H1 (cell line): ENCODE measurements around the gene ZNF611. TPM values are rescaled to one million over a fixed set of nuclear protein-coding genes. Genes with fewer than 3 reads are reported as not detected.

Experiments
- CTCF ChIA-PET: fragments of 300-600 bp; sonication (Branson Sonifier 250); formaldehyde crosslinking; loops from one replicate; lab custom pipeline; 2021; ENCODE audit not compliant: partially characterized antibody; lab: Charles Lee
- POLR2A ChIA-PET: fragments of 300-600 bp; sonication (Branson Sonifier 250); formaldehyde crosslinking; loops from one replicate; lab custom pipeline; 2021; ENCODE audit warnings: inconsistent platforms; ENCODE audit not compliant: partially characterized antibody; lab: Charles Lee
- DNase-seq, 2 experiments: peaks; one replicate each; pipeline versions ENCODE4 v3.0.0 to v3.0.0-alpha.2; 2010 to 2022; ENCODE audit warnings: low spot score in 2 of 2, low read depth in 1 of 2, mixed read lengths in 1 of 2
- FAIRE-seq: peaks from 2 replicates; lab custom pipeline; 2011; peaks lifted over from hg19 to GRCh38; lab: Jason Lieb, UNC
- H2AFZ ChIP-seq: 2 replicates; pipeline ENCODE4 v1.8.1; 2012; ENCODE audit warnings: low read length, inconsistent platforms
- H2AK5ac ChIP-seq: 2 replicates; pipeline ENCODE4 v1.6.1; 2013; ENCODE audit warnings: low read depth, low read length
- H2BK120ac ChIP-seq: replicated peaks from 2 replicates; pipeline ENCODE3; 2013; ENCODE audit warnings: low read depth, low read length, inconsistent platforms
- H2BK12ac ChIP-seq: 2 replicates; pipeline ENCODE4 v1.6.1; 2013; ENCODE audit warnings: low read depth, low read length
- H2BK15ac ChIP-seq: 2 replicates; pipeline ENCODE4 v1.6.1; 2013; ENCODE audit warnings: low read length
- H2BK20ac ChIP-seq: 2 replicates; pipeline ENCODE4 v1.6.1; 2013; ENCODE audit warnings: low read length
- H2BK5ac ChIP-seq: 2 replicates; pipeline ENCODE4 v1.6.1; 2013; ENCODE audit warnings: low read depth, low read length
- H3K14ac ChIP-seq: 2 replicates; pipeline ENCODE4 v1.6.1; 2013; ENCODE audit warnings: inconsistent platforms; ENCODE audit not compliant: insufficient read length
- H3K18ac ChIP-seq: 2 replicates; pipeline ENCODE4 v1.6.1; 2013; ENCODE audit warnings: low read length; ENCODE audit errors: extremely low read depth
- H3K23ac ChIP-seq: 2 replicates; pipeline ENCODE4 v1.6.1; 2013; ENCODE audit warnings: inconsistent platforms; ENCODE audit not compliant: insufficient read length
- H3K23me2 ChIP-seq: 2 replicates; pipeline ENCODE4 v1.6.1; 2013; ENCODE audit warnings: low read depth, low read length
- H3K27ac ChIP-seq: 2 replicates; pipeline ENCODE4 v1.6.1; 2011; ENCODE audit warnings: low read depth, low read length, inconsistent platforms
- H3K27me3 ChIP-seq, 4 experiments: replicated peaks in 1 of 4; 1 replicate in 1 of 4; 2 replicates in 3 of 4; pipeline versions ENCODE4 v1.6.1 to v1.8.1; 2011 to 2013; ENCODE audit warnings: low read length in 3 of 4, mild to moderate bottlenecking in 3 of 4, inconsistent platforms in 2 of 4, mixed read lengths in 2 of 4, moderate library complexity in 1 of 4; ENCODE audit not compliant: control insufficient read depth in 3 of 4, insufficient read depth in 3 of 4; ENCODE audit errors: extremely low read depth in 1 of 4
- H3K36me3 ChIP-seq, 4 experiments: 2 replicates each; pipeline versions ENCODE4 v1.6.1 to v1.8.1; 2011 to 2013; ENCODE audit warnings: mild to moderate bottlenecking in 4 of 4, low read length in 3 of 4, moderate library complexity in 2 of 4, control low read depth in 1 of 4, inconsistent platforms in 1 of 4; ENCODE audit not compliant: insufficient read depth in 4 of 4, control insufficient read depth in 2 of 4
- H3K4ac ChIP-seq: replicated peaks from 2 replicates; pipeline ENCODE3; 2013; ENCODE audit warnings: low read length, low read depth, mixed read lengths, inconsistent platforms; ENCODE audit not compliant: insufficient read length
- H3K4me1 ChIP-seq, 4 experiments: replicated peaks in 1 of 4; 1 replicate in 1 of 4; 2 replicates in 3 of 4; pipeline versions ENCODE4 v1.6.1 to v1.8.1; 2011 to 2013; ENCODE audit warnings: low read length in 3 of 4, inconsistent platforms in 2 of 4, mixed read lengths in 1 of 4; ENCODE audit not compliant: insufficient read depth in 4 of 4, control insufficient read depth in 3 of 4
- H3K4me2 ChIP-seq, 2 experiments: 2 replicates each; pipeline versions ENCODE4 v1.6.1 to v1.8.1; 2011 to 2013; ENCODE audit warnings: low read depth in 2 of 2, low read length in 2 of 2, control low read depth in 1 of 2, inconsistent platforms in 1 of 2, mild to moderate bottlenecking in 1 of 2; ENCODE audit not compliant: insufficient read depth in 1 of 2
- H3K4me3 ChIP-seq, 4 experiments: fragments of 200-600, 300-600 bp in 1 of 4; sonication (generic), shearing (Covaris generic), sonication (Bioruptor Twin) in 1 of 4; 2 replicates each; pipeline versions ENCODE4 v1.5.1 to v1.8.1; 2011 to 2016; ENCODE audit warnings: low read length in 4 of 4, low read depth in 3 of 4, control low read depth in 2 of 4, inconsistent platforms in 2 of 4, mild to moderate bottlenecking in 2 of 4, mixed read lengths in 1 of 4, moderate library complexity in 1 of 4; ENCODE audit not compliant: insufficient read depth in 2 of 4; ENCODE audit errors: extremely low read depth in 1 of 4
- H3K56ac ChIP-seq: replicated peaks from 2 replicates; pipeline ENCODE3; 2013; ENCODE audit warnings: low read depth, mild to moderate bottlenecking, mixed read lengths, low read length, inconsistent platforms; ENCODE audit not compliant: insufficient read length
- H3K79me1 ChIP-seq: 2 replicates; pipeline ENCODE4 v1.6.1; 2013; ENCODE audit warnings: low read depth, low read length, control low read depth
- H3K79me2 ChIP-seq, 2 experiments: 2 replicates each; pipeline versions ENCODE4 v1.6.1 to v1.8.1; 2012 to 2013; ENCODE audit warnings: low read length in 2 of 2, mild to moderate bottlenecking in 2 of 2, inconsistent platforms in 1 of 2; ENCODE audit not compliant: insufficient read depth in 2 of 2, control insufficient read depth in 1 of 2
- H3K9ac ChIP-seq, 4 experiments: replicated peaks in 1 of 4; 1 replicate in 1 of 4; 2 replicates in 3 of 4; pipeline versions ENCODE4 v1.6.1 to v1.8.1; 2011 to 2013; ENCODE audit warnings: low read depth in 3 of 4, low read length in 3 of 4, control low read depth in 2 of 4, mild to moderate bottlenecking in 2 of 4, moderate library complexity in 2 of 4, inconsistent platforms in 1 of 4; ENCODE audit errors: extremely low read depth in 1 of 4
- H3K9me3 ChIP-seq, 2 experiments: 2 replicates each; pipeline versions ENCODE4 v1.6.1 to v1.8.1; 2012 to 2013; ENCODE audit warnings: mild to moderate bottlenecking in 2 of 2, moderate library complexity in 2 of 2, control low read depth in 1 of 2, inconsistent platforms in 1 of 2, low read depth in 1 of 2, low read length in 1 of 2, mixed read lengths in 1 of 2; ENCODE audit not compliant: insufficient read depth in 2 of 2
- H4K20me1 ChIP-seq, 2 experiments: replicated peaks in 1 of 2; 2 replicates each; pipeline versions ENCODE3 to v1.8.1; 2011 to 2013; ENCODE audit warnings: inconsistent platforms in 2 of 2, low read length in 2 of 2, mild to moderate bottlenecking in 1 of 2; ENCODE audit not compliant: insufficient read depth in 2 of 2, control insufficient read depth in 1 of 2
- H4K5ac ChIP-seq: 2 replicates; pipeline ENCODE4 v1.6.1; 2013; ENCODE audit warnings: low read length, low read depth, mixed read lengths, inconsistent platforms; ENCODE audit not compliant: insufficient read length
- H4K8ac ChIP-seq: 2 replicates; pipeline ENCODE4 v1.8.0; 2013; ENCODE audit warnings: mild to moderate bottlenecking, moderate library complexity, low read length, inconsistent platforms; ENCODE audit not compliant: insufficient read depth; ENCODE audit errors: extremely low read depth
- H4K91ac ChIP-seq: replicated peaks from 2 replicates; pipeline ENCODE3; 2013; ENCODE audit warnings: low read length, mixed read lengths, inconsistent platforms; ENCODE audit not compliant: insufficient read length
- ATF3 ChIP-seq: IDR thresholded peaks from 2 replicates; pipeline ENCODE4 v1.6.1; 2011; ENCODE audit warnings: low read depth, mild to moderate bottlenecking, low read length; ENCODE audit not compliant: insufficient read depth
- BCL11A ChIP-seq, 2 experiments: IDR thresholded peaks; one replicate each; pipeline ENCODE4 v1.6.1; 2011; ENCODE audit warnings: low read depth in 2 of 2, low read length in 2 of 2, mild to moderate bottlenecking in 2 of 2
- BRCA1 ChIP-seq: IDR thresholded peaks from 2 replicates; pipeline ENCODE4 v1.6.1; 2012; ENCODE audit warnings: low read depth, low read length, improper control_type of control experiment
- GABPA ChIP-seq: IDR thresholded peaks from 2 replicates; pipeline ENCODE4 v1.6.1; 2011; ENCODE audit warnings: mild to moderate bottlenecking, low read length, moderate library complexity, borderline replicate concordance; ENCODE audit not compliant: insufficient read depth
- GTF2F1 ChIP-seq: IDR thresholded peaks from 2 replicates; pipeline ENCODE4 v1.6.1; 2012; ENCODE audit warnings: low read depth, low read length, improper control_type of control experiment, borderline replicate concordance
- HDAC6 ChIP-seq: IDR thresholded peaks from one replicate; pipeline ENCODE4 v1.7.1; 2012; ENCODE audit warnings: low read depth, mild to moderate bottlenecking, inconsistent platforms, low read length, moderate library complexity
- JUND ChIP-seq: IDR thresholded peaks from 2 replicates; pipeline ENCODE4 v1.6.1; 2011; ENCODE audit warnings: mild to moderate bottlenecking, improper control_type of control experiment, low read length
- KDM4A ChIP-seq: IDR thresholded peaks from one replicate; pipeline ENCODE4 v1.7.1; 2012; ENCODE audit warnings: low read depth, mild to moderate bottlenecking, moderate library complexity, low read length, inconsistent platforms; ENCODE audit not compliant: severe bottlenecking
- MAFK ChIP-seq: IDR thresholded peaks from 2 replicates; pipeline ENCODE4 v1.6.1; 2012; ENCODE audit warnings: low read depth, mild to moderate bottlenecking, improper control_type of control experiment, low read length
- NANOG ChIP-seq: IDR thresholded peaks from 2 replicates; pipeline ENCODE4 v1.6.1; 2011; ENCODE audit warnings: low read length, low read depth, mild to moderate bottlenecking, inconsistent platforms; ENCODE audit not compliant: insufficient read depth, poor library complexity, severe bottlenecking
- NRF1 ChIP-seq: IDR thresholded peaks from 2 replicates; pipeline ENCODE4 v1.6.1; 2011; ENCODE audit warnings: mild to moderate bottlenecking, low read depth, low read length, improper control_type of control experiment
- POU5F1 ChIP-seq: IDR thresholded peaks from 2 replicates; pipeline ENCODE4 v1.6.1; 2011; ENCODE audit warnings: low read depth, mild to moderate bottlenecking, low read length, moderate library complexity
- SP1 ChIP-seq: IDR thresholded peaks from 2 replicates; pipeline ENCODE4 v1.6.1; 2011; ENCODE audit warnings: low read depth, low read length
- SP4 ChIP-seq: IDR thresholded peaks from 2 replicates; pipeline ENCODE4 v1.6.1; 2012; ENCODE audit warnings: low read length, inconsistent platforms
- TBP ChIP-seq: IDR thresholded peaks from 2 replicates; pipeline ENCODE4 v1.6.1; 2011; ENCODE audit warnings: low read depth, low read length, improper control_type of control experiment
- WGBS, 2 experiments: shearing (Covaris generic) in 1 of 2; methylation state at CpG; one replicate each; pipeline versions ENCODE4 v1.1.6 to v1.1.7; 2013 to 2015; ENCODE audit warnings: low lambda C conversion rate in 2 of 2, mixed read lengths in 2 of 2, inconsistent platforms in 1 of 2, low coverage in 1 of 2, missing lambda C conversion rate in 1 of 2; ENCODE audit not compliant: insufficient replicate concordance in 2 of 2, insufficient coverage in 1 of 2, insufficient read length in 1 of 2; ENCODE audit errors: extremely low coverage in 1 of 2, missing lambda C conversion rate in 1 of 2; 5-methylcytosine and 5-hydroxymethylcytosine counted together
- polyA plus RNA-seq, 7 experiments: library from polyadenylated mRNA; depleted of rRNA in 3 of 7; stranded (reverse) in 5 of 7; unstranded in 2 of 7; fragments of >200 nt in 5 of 7; fragments of 200-250 nt in 2 of 7; gene quantifications; 1 replicate in 5 of 7; 2 replicates in 1 of 7; 4 replicates in 1 of 7; pipeline versions ENCODE4 v1.2.1 to v1.2.3, GENCODE V29; 2011 to 2013; ENCODE audit warnings: missing spikeins in 2 of 7, mixed read lengths in 2 of 7
- total RNA-seq: library from RNA; stranded (reverse); fragmentation: NEBNext Ultra II Directional; extraction: Animal tissue kit (Norgen Biotek cat#: 25700); gene quantifications from 2 replicates; pipeline ENCODE4 v1.2.1, GENCODE V29; 2021

The ZNF611 gene
- total and polyA plus RNA-seq, 2 of the 8 experiments (the other 6 are each of a cell fraction or from before 2014, with no cell fraction given) = 1.9 to 19.0 TPM

DNA sequence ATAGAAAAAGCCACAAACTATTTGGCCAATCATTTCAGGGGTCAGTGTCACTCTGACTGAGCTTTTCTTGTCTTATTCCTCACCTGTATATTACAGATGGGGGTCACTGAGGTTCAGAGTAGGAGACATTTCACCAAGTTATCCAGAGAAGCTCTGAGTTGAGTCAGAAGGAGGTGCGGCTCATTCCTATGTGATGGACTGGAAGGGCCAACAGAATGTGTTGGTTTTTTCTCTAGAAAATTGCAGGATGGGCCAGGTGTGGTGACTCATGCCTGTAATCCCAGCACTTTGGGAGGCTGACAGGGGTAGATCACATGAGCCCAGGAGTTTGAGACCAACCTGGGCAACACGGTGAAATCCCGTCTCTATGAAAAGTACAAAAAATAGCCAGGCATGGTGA is 72.2 kb downstream of the ZNF611 start:
- H3K4me2 ChIP-seq = no peak overlapping the region
- WGBS, 2 experiments = 88% methylated on average over 3 of the region's 3 CpGs; no CpG with 5 or more reads in 1 of the 2 experiments
- TF ChIP-seq NRF1 (no peak), MAFK (no peak), HDAC6 (no peak), NANOG (no peak), GTF2F1 (no peak), GABPA (no peak), SP4 (no peak), BCL11A (IDR thresholded peaks at IDR 0.05; ENCODE audit: low read depth in 2 of 2, low read length in 2 of 2) (no peak), TBP (no peak), JUND (no peak), POU5F1 (no peak), ATF3 (no peak), SP1 (no peak), BRCA1 (no peak), KDM4A (no peak)

More for the DNA sequence above, 72.2 kb downstream of the ZNF611 start:
- H2BK120ac ChIP-seq = no peak overlapping the region
- H3K79me1 ChIP-seq = no peaks in the 10 kb centered on the region
- no peak overlapping the region for H3K14ac ChIP-seq
- H3K27me3 ChIP-seq = no peaks in the 10 kb centered on the region
- ChIA-PET POLR2A (interaction anchor here (0.5 to 0.6 kb wide), 2 partner anchors 283 to 486 kb away, joined by 3 to 4 read pairs; no protein-coding TSS in a partner anchor), CTCF (interaction anchor here (0.5 kb wide), 1 partner anchor 682 kb away, joined by 5 read pairs; no protein-coding TSS in a partner anchor)
- H3K9ac ChIP-seq = no peak overlapping the region
- no peak overlapping the region for H2AFZ ChIP-seq
- H3K4ac ChIP-seq = no peak overlapping the region
- DNase-seq (no peak), FAIRE-seq (no peak)
- H3K36me3 ChIP-seq = no peaks in the 10 kb centered on the region
- no peaks in the 10 kb centered on the region for H3K9me3 ChIP-seq
- H4K8ac ChIP-seq = no peak overlapping the region
- no peak overlapping the region for H3K4me3 ChIP-seq
- peaks cover 0 to 9% (median 2%) of the 10 kb centered on the region in 4 experiments; a peak in 4 of 7 replicates for H3K4me1 ChIP-seq
- H2BK20ac ChIP-seq = no peak overlapping the region
- H3K18ac ChIP-seq = no peak overlapping the region
- H2BK5ac ChIP-seq = no peak overlapping the region
- H3K27ac ChIP-seq = no peak overlapping the region
- no peak overlapping the region for H4K91ac ChIP-seq
- no peak overlapping the region for H2AK5ac ChIP-seq
- H3K56ac ChIP-seq = no peak overlapping the region
- no peak overlapping the region for H2BK12ac ChIP-seq
- H2BK15ac ChIP-seq = no peak overlapping the region
- H3K23me2 ChIP-seq = no peaks in the 10 kb centered on the region; the same call in 1 of the 2 replicates
- no peaks in the 10 kb centered on the region for H4K20me1 ChIP-seq
- H3K79me2 ChIP-seq = no peaks in the 10 kb centered on the region
- no peak overlapping the region for H4K5ac ChIP-seq
- H3K23ac ChIP-seq = no peak overlapping the region
